ENCODE data around the gene MKRN3. TPM values are rescaled to one million over a fixed set of nuclear protein-coding genes. Genes with fewer than 3 reads are reported as not detected.
"Not testable (repeated sequence)": the region's sequence is repeated elsewhere in the genome, so short reads cannot be mapped to it uniquely, and the experiment has no call there.

The MKRN3 gene
- total and polyA plus RNA-seq, 5 donors from 2014 or later = 2.2 to 3.2 (median 2.5) TPM

DNA sequence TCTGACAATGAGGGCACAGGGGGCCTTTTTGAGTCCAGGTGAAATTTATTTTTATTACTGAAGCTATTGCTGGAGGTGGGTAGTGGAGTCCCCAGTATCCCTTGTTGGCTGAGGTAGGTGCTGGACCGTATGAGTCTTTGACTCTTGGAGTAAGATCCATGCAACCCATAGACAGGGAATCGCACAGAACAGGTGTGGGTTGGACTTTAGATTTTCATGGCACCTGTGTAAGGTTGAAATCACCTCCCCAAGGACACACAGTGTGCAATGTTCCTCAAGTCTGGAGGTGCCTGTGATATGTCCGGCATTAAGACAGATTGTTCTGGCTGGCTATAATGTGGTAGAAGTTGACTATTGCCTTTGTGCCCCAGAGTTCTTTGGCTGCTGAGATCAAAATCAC lies 23.5 kb downstream of the MKRN3 start:
- DNase-seq (no peak), ATAC-seq (ENCODE audit: low read depth in 2 of 2) (no peak)
- Histone ChIP-seq H3K4me3 (ENCODE audit: low read depth, low read length) (no peak overlapping the region), H3K4me1 (ENCODE audit: control insufficient read depth, insufficient read depth, low read length, poor library complexity, severe bottlenecking) (no peaks in the 10 kb centered on the region), H3K27ac (ENCODE audit: insufficient read depth, low read length, poor library complexity, severe bottlenecking) (no peak overlapping the region), H3K27me3 (ENCODE audit: control insufficient read depth, insufficient read depth, low read length) (no peaks in the 10 kb centered on the region), H3K9me3 (ENCODE audit: control insufficient read depth in 2 of 2, low read length in 2 of 2) (no peaks in the 10 kb centered on the region), H3K36me3 (ENCODE audit: control insufficient read depth, insufficient read depth, low read length) (no peaks in the 10 kb centered on the region)
- no peaks in the 10 kb centered on the region for H3K4me1 Mint-ChIP-seq
- peaks cover 0 to 4% (median 0%) of the 10 kb centered on the region in 7 donors for H3K9me3 Mint-ChIP-seq
- H3K4me3 Mint-ChIP-seq = no peak overlapping the region
- no peaks in the 10 kb centered on the region for H3K36me3 Mint-ChIP-seq
- no peak overlapping the region for H3K27ac Mint-ChIP-seq
- no peaks in the 10 kb centered on the region for H3K27me3 Mint-ChIP-seq

- Mint-ChIP-seq H3K9me3 (peaks cover 0 to 8% (median 0%) of the 10 kb centered on the region in 7 donors), H3K27ac (no peak overlapping the region), H3K4me3 (no peak overlapping the region), H3K36me3 (no peaks in the 10 kb centered on the region), H3K4me1 (no peaks in the 10 kb centered on the region), H3K27me3 (no peaks in the 10 kb centered on the region)
- H3K4me3 ChIP-seq (ENCODE audit: low read depth, low read length) = no peak overlapping the region
- no peaks in the 10 kb centered on the region for H3K36me3 ChIP-seq (ENCODE audit: control insufficient read depth, insufficient read depth, low read length)
- no peaks in the 10 kb centered on the region for H3K4me1 ChIP-seq (ENCODE audit: control insufficient read depth, insufficient read depth, low read length, poor library complexity, severe bottlenecking)
- DNase-seq = no peak
- no peaks in the 10 kb centered on the region for H3K27me3 ChIP-seq (ENCODE audit: control insufficient read depth, insufficient read depth, low read length)
- no peaks in the 10 kb centered on the region for H3K9me3 ChIP-seq (ENCODE audit: control insufficient read depth in 2 of 2, low read length in 2 of 2)
- no peak for ATAC-seq (ENCODE audit: low read depth in 2 of 2)
- H3K27ac ChIP-seq (ENCODE audit: insufficient read depth, low read length, poor library complexity, severe bottlenecking) = no peak overlapping the region
Measured at GRCh38 chr15:23594252-23594770, 28.8 kb downstream of the MKRN3 start.

- Mint-ChIP-seq H3K9me3 (peaks cover 0 to 8% (median 0%) of the 10 kb centered on the region in 7 donors), H3K4me3 (no peak overlapping the region), H3K27me3 (no peaks in the 10 kb centered on the region), H3K27ac (no peak overlapping the region), H3K36me3 (no peaks in the 10 kb centered on the region), H3K4me1 (no peaks in the 10 kb centered on the region)
- H3K27ac ChIP-seq (ENCODE audit: insufficient read depth, low read length, poor library complexity, severe bottlenecking) = no peak overlapping the region
- H3K4me3 ChIP-seq (ENCODE audit: low read depth, low read length) = no peak overlapping the region
- H3K36me3 ChIP-seq (ENCODE audit: control insufficient read depth, insufficient read depth, low read length) = no peaks in the 10 kb centered on the region
- H3K27me3 ChIP-seq (ENCODE audit: control insufficient read depth, insufficient read depth, low read length) = no peaks in the 10 kb centered on the region
- DNase-seq (no peak), ATAC-seq (ENCODE audit: low read depth in 2 of 2) (no peak)
- H3K9me3 ChIP-seq (ENCODE audit: control insufficient read depth in 2 of 2, low read length in 2 of 2) = no peaks in the 10 kb centered on the region
- H3K4me1 ChIP-seq (ENCODE audit: control insufficient read depth, insufficient read depth, low read length, poor library complexity, severe bottlenecking) = no peaks in the 10 kb centered on the region
Measured at GRCh38 chr15:23595368-23595767, 29.9 kb downstream of the MKRN3 start.

DNA sequence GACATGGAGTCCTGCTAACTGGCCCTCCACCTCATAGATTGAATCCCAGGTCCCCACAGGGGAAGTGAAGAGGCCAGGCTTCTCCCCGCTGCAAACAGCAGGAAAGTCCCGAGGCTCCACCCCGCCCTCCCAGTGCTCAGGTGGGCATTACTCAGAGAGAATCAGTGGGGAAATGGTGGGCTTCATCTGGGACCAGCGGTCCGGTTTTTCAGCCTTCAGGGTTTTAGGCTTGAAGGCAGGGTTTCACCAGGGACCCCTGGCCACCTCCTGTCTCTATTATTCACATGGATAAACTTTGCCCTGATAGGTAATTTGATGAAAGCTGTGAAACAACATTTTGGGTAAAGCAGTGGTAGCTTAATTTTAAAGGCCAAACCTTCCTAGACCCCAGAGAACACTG lies 31.3 kb downstream of the MKRN3 start:
- Histone ChIP-seq H3K4me1 (ENCODE audit: control insufficient read depth, insufficient read depth, low read length, poor library complexity, severe bottlenecking) (no peaks in the 10 kb centered on the region), H3K4me3 (ENCODE audit: low read depth, low read length) (no peak overlapping the region), H3K36me3 (ENCODE audit: control insufficient read depth, insufficient read depth, low read length) (no peaks in the 10 kb centered on the region), H3K9me3 (ENCODE audit: control insufficient read depth in 2 of 2, low read length in 2 of 2) (no peaks in the 10 kb centered on the region), H3K27me3 (ENCODE audit: control insufficient read depth, insufficient read depth, low read length) (no peaks in the 10 kb centered on the region), H3K27ac (ENCODE audit: insufficient read depth, low read length, poor library complexity, severe bottlenecking) (no peak overlapping the region)
- ATAC-seq (ENCODE audit: low read depth in 2 of 2) (no peak), DNase-seq (no peak)
- no peaks in the 10 kb centered on the region for H3K4me1 Mint-ChIP-seq
- H3K36me3 Mint-ChIP-seq = no peaks in the 10 kb centered on the region
- peaks cover 0 to 10% (median 0%) of the 10 kb centered on the region in 7 donors for H3K9me3 Mint-ChIP-seq
- H3K4me3 Mint-ChIP-seq = no peak overlapping the region
- H3K27me3 Mint-ChIP-seq = no peaks in the 10 kb centered on the region
- H3K27ac Mint-ChIP-seq = no peak overlapping the region

DNA sequence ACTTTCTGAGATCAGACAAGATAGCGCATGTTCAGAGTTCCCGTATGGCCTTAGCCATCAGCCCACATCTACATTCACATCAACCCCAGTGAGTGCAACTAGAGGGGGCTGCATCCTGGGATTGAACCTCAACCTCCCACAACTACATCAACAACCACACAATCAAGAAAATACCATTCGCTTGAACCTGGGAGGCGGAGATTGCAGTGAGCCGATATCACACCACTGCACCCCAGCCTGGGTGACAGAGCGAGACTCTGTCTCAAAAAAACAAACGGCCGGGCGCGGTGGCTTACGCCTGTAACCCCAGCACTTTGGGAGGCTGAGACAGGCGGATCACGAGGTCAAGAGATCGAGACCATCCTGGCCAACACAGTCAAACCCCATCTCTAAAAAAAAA lies 31.8 kb downstream of the MKRN3 start:
- not testable (repeated sequence) for DNase-seq; H3K27me3 Mint-ChIP-seq; H3K4me3 Mint-ChIP-seq; H3K9me3 ChIP-seq (ENCODE audit: control insufficient read depth in 2 of 2, low read length in 2 of 2); H3K4me1 ChIP-seq (ENCODE audit: control insufficient read depth, insufficient read depth, low read length, poor library complexity, severe bottlenecking); H3K27me3 ChIP-seq (ENCODE audit: control insufficient read depth, insufficient read depth, low read length); H3K4me1 Mint-ChIP-seq; H3K27ac ChIP-seq (ENCODE audit: insufficient read depth, low read length, poor library complexity, severe bottlenecking); H3K9me3 Mint-ChIP-seq; ATAC-seq (ENCODE audit: low read depth in 2 of 2); H3K27ac Mint-ChIP-seq; H3K4me3 ChIP-seq (ENCODE audit: low read depth, low read length); H3K36me3 ChIP-seq (ENCODE audit: control insufficient read depth, insufficient read depth, low read length); H3K36me3 Mint-ChIP-seq

- Histone ChIP-seq H3K9me3 (ENCODE audit: control insufficient read depth in 2 of 2, low read length in 2 of 2) (no peaks in the 10 kb centered on the region), H3K36me3 (ENCODE audit: control insufficient read depth, insufficient read depth, low read length) (no peaks in the 10 kb centered on the region), H3K27ac (ENCODE audit: insufficient read depth, low read length, poor library complexity, severe bottlenecking) (no peak overlapping the region), H3K27me3 (ENCODE audit: control insufficient read depth, insufficient read depth, low read length) (no peaks in the 10 kb centered on the region), H3K4me1 (ENCODE audit: control insufficient read depth, insufficient read depth, low read length, poor library complexity, severe bottlenecking) (no peaks in the 10 kb centered on the region), H3K4me3 (ENCODE audit: low read depth, low read length) (no peak overlapping the region)
- DNase-seq (no peak), ATAC-seq (ENCODE audit: low read depth in 2 of 2) (no peak)
- no peaks in the 10 kb centered on the region for H3K4me1 Mint-ChIP-seq
- peaks cover 0 to 10% (median 0%) of the 10 kb centered on the region in 7 donors for H3K9me3 Mint-ChIP-seq
- no peaks in the 10 kb centered on the region for H3K36me3 Mint-ChIP-seq
- H3K27me3 Mint-ChIP-seq = no peaks in the 10 kb centered on the region
- H3K4me3 Mint-ChIP-seq = no peak overlapping the region
- no peak overlapping the region for H3K27ac Mint-ChIP-seq
Measured at GRCh38 chr15:23599053-23599452, 33.6 kb downstream of the MKRN3 start.

DNA sequence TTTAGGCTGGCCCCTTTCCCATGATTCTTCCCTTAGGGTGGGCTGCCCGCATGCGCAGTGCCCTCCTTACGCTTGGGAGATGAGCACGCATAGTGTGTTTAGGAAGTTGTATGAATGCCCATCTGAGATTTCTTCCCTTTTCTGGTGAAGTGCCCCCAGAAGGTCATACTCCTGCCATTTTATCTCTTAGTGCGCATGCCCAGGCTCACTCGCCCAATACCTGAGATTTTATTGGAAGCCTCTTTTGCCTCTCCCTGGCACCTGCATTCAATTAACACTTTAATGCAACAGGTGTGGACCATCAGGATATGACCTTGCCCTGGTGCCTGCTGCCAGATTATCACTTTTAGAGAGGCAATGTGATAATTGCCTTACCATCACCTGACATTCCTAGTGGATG lies 36.6 kb downstream of the MKRN3 start:
- Mint-ChIP-seq H3K27me3 (no peaks in the 10 kb centered on the region), H3K4me1 (no peaks in the 10 kb centered on the region), H3K36me3 (no peaks in the 10 kb centered on the region), H3K9me3 (peaks cover 0 to 11% (median 2%) of the 10 kb centered on the region in 7 donors), H3K4me3 (no peak overlapping the region), H3K27ac (no peak overlapping the region)
- H3K36me3 ChIP-seq (ENCODE audit: control insufficient read depth, insufficient read depth, low read length) = no peaks in the 10 kb centered on the region
- DNase-seq (no peak), ATAC-seq (ENCODE audit: low read depth in 2 of 2) (no peak)
- no peak overlapping the region for H3K4me3 ChIP-seq (ENCODE audit: low read depth, low read length)
- H3K4me1 ChIP-seq (ENCODE audit: control insufficient read depth, insufficient read depth, low read length, poor library complexity, severe bottlenecking) = no peaks in the 10 kb centered on the region
- no peak overlapping the region for H3K27ac ChIP-seq (ENCODE audit: insufficient read depth, low read length, poor library complexity, severe bottlenecking)
- no peaks in the 10 kb centered on the region for H3K9me3 ChIP-seq (ENCODE audit: control insufficient read depth in 2 of 2, low read length in 2 of 2)
- H3K27me3 ChIP-seq (ENCODE audit: control insufficient read depth, insufficient read depth, low read length) = no peaks in the 10 kb centered on the region

DNA sequence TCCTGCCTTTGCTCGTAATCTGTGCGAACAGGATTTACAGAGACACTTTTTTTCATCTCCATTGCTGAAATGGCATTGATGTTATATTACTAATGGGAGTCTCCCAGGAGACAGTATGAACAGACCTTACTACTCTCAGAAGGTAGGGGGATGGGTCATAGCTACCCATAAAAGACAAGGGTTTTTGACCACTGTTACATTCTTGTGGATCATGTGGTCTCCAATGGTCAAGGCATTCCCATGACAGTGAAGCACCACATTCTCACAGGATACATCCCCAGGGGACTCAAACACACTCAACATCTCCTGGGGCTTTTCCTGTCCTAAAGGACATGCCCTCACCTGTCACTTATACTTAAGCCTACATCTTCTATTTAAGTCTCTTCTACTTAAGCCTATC lies 40.8 kb downstream of the MKRN3 start:
- ATAC-seq (ENCODE audit: low read depth in 2 of 2) (no peak), DNase-seq (no peak)
- no peaks in the 10 kb centered on the region for H3K9me3 ChIP-seq (ENCODE audit: control insufficient read depth in 2 of 2, low read length in 2 of 2)
- no peak overlapping the region for H3K4me3 ChIP-seq (ENCODE audit: low read depth, low read length)
- H3K27ac Mint-ChIP-seq = peak overlapping the region in 1 of 3 donors; percentile 44
- H3K27ac ChIP-seq (ENCODE audit: insufficient read depth, low read length, poor library complexity, severe bottlenecking) = no peak overlapping the region
- H3K27me3 ChIP-seq (ENCODE audit: control insufficient read depth, insufficient read depth, low read length) = no peaks in the 10 kb centered on the region
- H3K27me3 Mint-ChIP-seq = no peaks in the 10 kb centered on the region
- no peak overlapping the region for H3K4me3 Mint-ChIP-seq
- H3K9me3 Mint-ChIP-seq = peaks cover 0 to 10% (median 3%) of the 10 kb centered on the region in 7 donors
- no peaks in the 10 kb centered on the region for H3K36me3 Mint-ChIP-seq
- no peaks in the 10 kb centered on the region for H3K4me1 ChIP-seq (ENCODE audit: control insufficient read depth, insufficient read depth, low read length, poor library complexity, severe bottlenecking)
- no peaks in the 10 kb centered on the region for H3K4me1 Mint-ChIP-seq
- no peaks in the 10 kb centered on the region for H3K36me3 ChIP-seq (ENCODE audit: control insufficient read depth, insufficient read depth, low read length)
